T-helper 2 cell treated with Interferon-gamma antibody and Interleukin-4, amounts not matched to agents 5 μg/mL and 100 μg/mL, for 36 hours (primary cell): ENCODE data around the gene ZBTB7C.

ENCODE experiments used
- DNase-seq: peaks from one replicate; pipeline ENCODE4 v3.0.0; 2021; ENCODE audit warnings: low spot score
- H3K27ac Mint-ChIP-seq: one replicate; pipeline ENCODE4 v1.8.0; 2021; ENCODE audit warnings: mild to moderate bottlenecking, mixed read lengths
- H3K27me3 Mint-ChIP-seq: one replicate; pipeline ENCODE4 v1.8.0; 2021; ENCODE audit warnings: low read depth, mixed read lengths
- H3K36me3 Mint-ChIP-seq: one replicate; pipeline ENCODE4 v1.8.0; 2021; ENCODE audit warnings: low read depth, mixed read lengths
- H3K4me1 Mint-ChIP-seq: one replicate; pipeline ENCODE4 v1.8.0; 2021; ENCODE audit warnings: low read depth, mixed read lengths
- H3K4me3 Mint-ChIP-seq: one replicate; pipeline ENCODE4 v1.8.0; 2022; ENCODE audit warnings: mild to moderate bottlenecking, moderate library complexity, mixed read lengths
- H3K9me3 Mint-ChIP-seq: one replicate; pipeline ENCODE4 v1.8.0; 2021; ENCODE audit warnings: mixed read lengths

Gene ZBTB7C

GRCh38 chr18:48263192-48263853, 145.9 kb downstream of the ZBTB7C start:
- no peak overlapping the region for H3K4me3 Mint-ChIP-seq
- no peaks in the 10 kb centered on the region for H3K9me3 Mint-ChIP-seq
- H3K27ac Mint-ChIP-seq, result no peak overlapping the region
- DNase-seq, result no peak
- H3K27me3 Mint-ChIP-seq, result peaks cover 9% of the 10 kb centered on the region
- H3K4me1 Mint-ChIP-seq, result no peaks in the 10 kb centered on the region
- H3K36me3 Mint-ChIP-seq, result no peaks in the 10 kb centered on the region

- no peak for DNase-seq
- H3K9me3 Mint-ChIP-seq, result no peaks in the 10 kb centered on the region
- H3K4me1 Mint-ChIP-seq, result no peaks in the 10 kb centered on the region
- peaks cover 20% of the 10 kb centered on the region for H3K27me3 Mint-ChIP-seq
- H3K36me3 Mint-ChIP-seq, result no peaks in the 10 kb centered on the region
- no peak overlapping the region for H3K4me3 Mint-ChIP-seq
- no peak overlapping the region for H3K27ac Mint-ChIP-seq
Observed at GRCh38 chr18:48260237-48260636, 148.9 kb downstream of the ZBTB7C start.

GRCh38 chr18:48256848-48257247, 152.3 kb downstream of the ZBTB7C start:
- DNase-seq, result no peak
- Mint-ChIP-seq H3K27me3 (peaks cover 25% of the 10 kb centered on the region), H3K27ac (no peak overlapping the region), H3K4me3 (no peak overlapping the region), H3K4me1 (no peaks in the 10 kb centered on the region), H3K36me3 (no peaks in the 10 kb centered on the region), H3K9me3 (no peaks in the 10 kb centered on the region)

- no peak for DNase-seq
- Mint-ChIP-seq H3K4me1 (no peaks in the 10 kb centered on the region), H3K9me3 (no peaks in the 10 kb centered on the region), H3K27me3 (peaks cover 26% of the 10 kb centered on the region), H3K36me3 (no peaks in the 10 kb centered on the region), H3K4me3 (no peak overlapping the region), H3K27ac (no peak overlapping the region)
Observed at GRCh38 chr18:48254077-48254602, 155.0 kb downstream of the ZBTB7C start.

GRCh38 chr18:48252525-48252924, 156.7 kb downstream of the ZBTB7C start:
- H3K4me3 Mint-ChIP-seq, result no peak overlapping the region

GRCh38 chr18:48250918-48251317, 158.3 kb downstream of the ZBTB7C start:
- no peak for DNase-seq
- no peak overlapping the region for H3K27ac Mint-ChIP-seq
- no peaks in the 10 kb centered on the region for H3K36me3 Mint-ChIP-seq
- H3K9me3 Mint-ChIP-seq, result no peaks in the 10 kb centered on the region
- no peak overlapping the region for H3K4me3 Mint-ChIP-seq
- H3K27me3 Mint-ChIP-seq, result peaks cover 25% of the 10 kb centered on the region
- H3K4me1 Mint-ChIP-seq, result no peaks in the 10 kb centered on the region

More at GRCh38 chr18:48252525-48252924, 156.7 kb downstream of the ZBTB7C start:
- no peak for DNase-seq
- Mint-ChIP-seq H3K36me3 (no peaks in the 10 kb centered on the region), H3K9me3 (no peaks in the 10 kb centered on the region), H3K4me1 (no peaks in the 10 kb centered on the region), H3K27me3 (peaks cover 29% of the 10 kb centered on the region), H3K27ac (no peak overlapping the region)

GRCh38 chr18:48250362-48250907, 158.7 kb downstream of the ZBTB7C start:
- H3K27me3 Mint-ChIP-seq, result peaks cover 20% of the 10 kb centered on the region
- H3K9me3 Mint-ChIP-seq, result no peaks in the 10 kb centered on the region
- H3K4me1 Mint-ChIP-seq, result no peaks in the 10 kb centered on the region
- no peaks in the 10 kb centered on the region for H3K36me3 Mint-ChIP-seq
- DNase-seq, result no peak
- no peak overlapping the region for H3K27ac Mint-ChIP-seq
- H3K4me3 Mint-ChIP-seq, result no peak overlapping the region

GRCh38 chr18:48249854-48250253, 159.3 kb downstream of the ZBTB7C start:
- no peak overlapping the region for H3K4me3 Mint-ChIP-seq
- no peak overlapping the region for H3K27ac Mint-ChIP-seq
- H3K9me3 Mint-ChIP-seq, result no peaks in the 10 kb centered on the region
- no peaks in the 10 kb centered on the region for H3K36me3 Mint-ChIP-seq
- H3K27me3 Mint-ChIP-seq, result peaks cover 18% of the 10 kb centered on the region
- H3K4me1 Mint-ChIP-seq, result no peaks in the 10 kb centered on the region
- no peak for DNase-seq

GRCh38 chr18:48244530-48244929, 164.7 kb downstream of the ZBTB7C start:
- peaks cover 10% of the 10 kb centered on the region for H3K9me3 Mint-ChIP-seq
- H3K27me3 Mint-ChIP-seq, result peaks cover 32% of the 10 kb centered on the region
- no peak overlapping the region for H3K27ac Mint-ChIP-seq
- no peak overlapping the region for H3K4me3 Mint-ChIP-seq
- no peak for DNase-seq
- no peaks in the 10 kb centered on the region for H3K36me3 Mint-ChIP-seq
- H3K4me1 Mint-ChIP-seq, result no peaks in the 10 kb centered on the region

GRCh38 chr18:48238636-48239035, 170.5 kb downstream of the ZBTB7C start:
- H3K9me3 Mint-ChIP-seq, result peaks cover 10% of the 10 kb centered on the region
- no peaks in the 10 kb centered on the region for H3K36me3 Mint-ChIP-seq
- H3K27ac Mint-ChIP-seq, result no peak overlapping the region
- H3K4me1 Mint-ChIP-seq, result peaks cover 4% of the 10 kb centered on the region
- DNase-seq, result no peak
- peaks cover 70% of the 10 kb centered on the region for H3K27me3 Mint-ChIP-seq
- H3K4me3 Mint-ChIP-seq, result no peak overlapping the region

GRCh38 chr18:48238206-48238605, 171.0 kb downstream of the ZBTB7C start:
- no peak for DNase-seq
- H3K4me3 Mint-ChIP-seq, result no peak overlapping the region
- no peaks in the 10 kb centered on the region for H3K36me3 Mint-ChIP-seq
- no peak overlapping the region for H3K27ac Mint-ChIP-seq
- H3K4me1 Mint-ChIP-seq, result peaks cover 4% of the 10 kb centered on the region
- peaks cover 10% of the 10 kb centered on the region for H3K9me3 Mint-ChIP-seq
- H3K27me3 Mint-ChIP-seq, result peaks cover 67% of the 10 kb centered on the region

- Mint-ChIP-seq H3K9me3 (peaks cover 10% of the 10 kb centered on the region), H3K27ac (no peak overlapping the region), H3K4me3 (no peak overlapping the region), H3K4me1 (peaks cover 4% of the 10 kb centered on the region), H3K27me3 (peaks cover 69% of the 10 kb centered on the region), H3K36me3 (no peaks in the 10 kb centered on the region)
- no peak for DNase-seq
Observed at GRCh38 chr18:48236822-48237221, 172.4 kb downstream of the ZBTB7C start.

GRCh38 chr18:48230467-48231113, 178.6 kb downstream of the ZBTB7C start:
- Mint-ChIP-seq H3K4me3 (no peak overlapping the region), H3K27me3 (peaks cover 23% of the 10 kb centered on the region), H3K9me3 (no peaks in the 10 kb centered on the region), H3K27ac (no peak overlapping the region), H3K36me3 (no peaks in the 10 kb centered on the region), H3K4me1 (peaks cover 17% of the 10 kb centered on the region)
- DNase-seq, result no peak

- peaks cover 20% of the 10 kb centered on the region for H3K4me1 Mint-ChIP-seq
Observed at GRCh38 chr18:48229552-48229981, 179.6 kb downstream of the ZBTB7C start.

More at GRCh38 chr18:48229552-48229981, 179.6 kb downstream of the ZBTB7C start:
- Mint-ChIP-seq H3K36me3 (no peaks in the 10 kb centered on the region), H3K4me3 (no peak overlapping the region), H3K9me3 (no peaks in the 10 kb centered on the region), H3K27me3 (peaks cover 18% of the 10 kb centered on the region), H3K27ac (no peak overlapping the region)
- no peak for DNase-seq
